Activated CD8-positive, alpha-beta memory T cell treated with anti-CD3 and anti-CD28 coated beads, Interleukin-2, amount 50 U/mL, for 4 hours (primary cell): ENCODE measurements around the gene UVRAG.

Experiments
- DNase-seq: peaks from one replicate; pipeline ENCODE4 v3.0.0-alpha.2; 2020

UVRAG gene

GRCh38 chr11:76155500-76156227, 340.7 kb downstream of the UVRAG start:
- DNase-seq, result no peak

DNA sequence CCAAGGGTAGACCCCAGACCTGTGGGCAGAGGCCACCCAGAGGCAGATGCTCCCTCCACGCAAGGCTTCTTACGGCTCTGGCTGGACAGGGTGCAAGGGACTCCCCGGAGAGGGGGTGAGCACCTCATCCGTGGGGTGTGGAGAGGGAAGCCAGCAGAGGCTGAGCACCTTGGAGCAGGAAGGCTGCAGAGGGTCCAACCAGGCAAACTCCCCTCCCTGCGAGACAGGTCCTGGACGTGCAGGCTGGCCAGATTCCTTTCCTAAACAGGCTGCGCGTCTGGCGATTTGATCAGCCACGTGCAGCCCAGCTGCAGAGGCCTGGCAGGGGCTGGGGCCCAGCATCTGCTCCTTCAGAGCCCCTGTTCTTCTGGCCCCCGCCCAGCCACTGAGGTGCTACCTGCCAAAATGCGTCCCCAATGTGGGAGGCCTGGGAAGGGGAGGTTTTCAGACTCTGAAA, 342.0 kb downstream of the UVRAG start:
- no peak for DNase-seq

DNA sequence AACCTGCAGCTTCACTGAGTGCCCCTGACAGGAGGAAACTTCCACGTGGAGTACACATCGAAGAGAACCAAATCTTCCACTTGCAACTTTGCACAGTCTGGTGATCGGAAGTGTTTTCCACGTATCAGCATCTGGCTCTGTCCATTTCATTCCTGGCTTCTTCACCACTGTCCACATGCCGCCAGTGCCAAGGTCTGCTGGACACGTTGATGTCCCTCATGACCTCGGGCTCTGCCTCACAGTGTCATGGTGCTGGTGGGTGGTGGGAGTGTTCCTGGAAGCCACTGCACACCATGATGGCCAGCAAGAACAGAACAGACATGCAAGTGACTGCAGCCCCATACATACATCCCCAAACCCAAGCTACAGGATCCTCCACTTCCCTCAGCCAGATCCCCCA, 342.9 kb downstream of the UVRAG start:
- DNase-seq, result no peak

DNA sequence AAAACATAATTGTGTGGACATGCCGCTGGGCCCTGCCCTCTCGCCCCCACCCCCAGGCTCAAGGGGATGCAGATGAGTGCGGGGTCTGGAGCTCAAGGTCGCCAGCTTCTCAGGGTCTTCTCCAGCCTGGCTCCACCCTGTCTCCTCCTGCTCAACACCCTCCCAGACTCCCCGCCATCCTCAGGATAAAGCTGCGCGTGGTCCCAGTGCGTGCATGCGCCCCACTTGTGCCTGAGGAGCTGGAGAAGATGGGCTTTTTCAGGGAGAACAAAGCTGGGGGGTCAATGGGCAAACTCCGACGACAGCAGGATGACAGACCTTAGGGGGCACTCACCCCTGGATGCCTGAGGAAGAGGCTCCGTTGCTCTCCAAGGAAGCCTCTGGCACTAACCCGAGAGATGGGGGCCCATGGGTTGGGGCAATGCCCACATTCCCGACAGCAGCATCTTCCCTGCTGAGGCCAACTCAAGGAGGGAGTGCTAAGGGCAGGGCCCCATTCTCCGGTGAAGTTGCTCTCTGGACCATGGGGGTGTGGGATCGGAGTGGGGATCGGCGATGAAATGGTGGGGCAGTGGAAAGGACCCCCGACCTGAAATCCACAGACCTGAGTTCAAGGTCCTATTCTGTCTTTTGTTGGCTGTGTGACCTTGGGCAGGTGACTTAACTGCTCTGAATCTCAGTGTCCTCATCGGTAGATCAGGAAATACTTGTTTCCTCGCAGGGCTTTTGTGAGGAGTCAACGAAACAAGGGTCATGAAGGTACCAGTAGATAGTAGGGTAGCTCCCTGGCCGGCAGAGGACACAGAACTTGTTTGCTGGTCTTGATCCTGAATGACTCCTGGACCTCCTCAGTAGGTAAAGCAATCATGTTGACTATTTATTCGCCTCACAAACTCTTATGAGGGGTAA, 343.6 kb downstream of the UVRAG start:
- no peak for DNase-seq

DNA sequence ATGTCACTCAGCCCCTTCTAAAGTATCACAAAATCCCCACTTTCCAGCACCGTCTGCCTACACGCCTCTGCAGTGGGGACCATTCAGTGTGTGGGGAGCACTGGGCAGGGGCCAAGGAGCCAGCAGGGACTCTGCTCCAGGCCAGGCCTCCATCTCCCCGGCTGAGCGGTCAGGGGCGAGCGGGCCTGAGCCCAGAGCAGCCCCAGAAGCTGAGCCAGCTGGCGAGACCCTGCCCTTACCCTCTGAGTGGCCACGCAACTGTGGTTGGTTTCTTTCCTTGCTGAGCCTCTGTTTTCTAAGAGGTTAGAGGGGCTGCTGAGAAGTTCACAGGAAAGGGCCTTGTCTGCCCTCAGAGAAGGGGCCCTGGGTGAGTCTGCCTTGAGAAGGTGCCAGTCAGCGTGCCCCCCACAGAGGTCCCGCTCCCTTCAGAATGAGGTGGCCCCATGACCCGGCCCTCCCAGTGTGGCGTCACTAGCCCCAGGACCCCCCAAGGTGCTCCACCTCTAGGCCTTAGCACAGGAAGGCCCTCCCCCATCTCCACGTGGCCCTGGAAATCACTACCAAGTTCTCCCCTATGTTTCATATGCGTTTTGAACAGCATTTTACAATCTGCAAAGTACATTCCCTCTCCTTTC, 344.4 kb downstream of the UVRAG start:
- no peak for DNase-seq

- DNase-seq, result no peak
Observed at GRCh38 chr11:76159983-76160661, 345.1 kb downstream of the UVRAG start.

GRCh38 chr11:76160856-76161255, 345.8 kb downstream of the UVRAG start:
- DNase-seq, result no peak

- no peak for DNase-seq
Observed at GRCh38 chr11:76161261-76161961, 346.4 kb downstream of the UVRAG start.

GRCh38 chr11:76162336-76163288, 347.6 kb downstream of the UVRAG start:
- DNase-seq, result no peak

- no peak for DNase-seq
Observed at GRCh38 chr11:76163289-76163880, 348.4 kb downstream of the UVRAG start.

DNA sequence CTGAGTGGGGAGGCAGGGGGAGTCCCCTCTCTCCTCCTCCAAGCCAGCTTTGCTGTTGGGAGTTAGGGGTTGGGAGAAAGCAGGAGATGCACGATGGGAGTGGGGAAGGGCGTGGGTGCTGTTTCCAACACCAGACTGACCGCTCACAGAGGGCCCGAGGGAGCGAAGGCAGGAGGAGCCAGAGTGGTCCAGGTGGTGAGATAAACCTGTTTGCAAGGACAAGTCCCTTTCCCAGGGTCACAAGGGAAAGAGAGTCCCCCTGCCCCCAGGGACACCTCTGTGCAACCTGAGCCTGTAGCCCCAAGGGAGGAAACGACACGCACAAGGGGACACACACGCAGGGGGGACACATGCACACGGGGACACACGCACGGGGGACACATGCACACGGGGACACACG, 349.1 kb downstream of the UVRAG start:
- DNase-seq, result no peak

DNA sequence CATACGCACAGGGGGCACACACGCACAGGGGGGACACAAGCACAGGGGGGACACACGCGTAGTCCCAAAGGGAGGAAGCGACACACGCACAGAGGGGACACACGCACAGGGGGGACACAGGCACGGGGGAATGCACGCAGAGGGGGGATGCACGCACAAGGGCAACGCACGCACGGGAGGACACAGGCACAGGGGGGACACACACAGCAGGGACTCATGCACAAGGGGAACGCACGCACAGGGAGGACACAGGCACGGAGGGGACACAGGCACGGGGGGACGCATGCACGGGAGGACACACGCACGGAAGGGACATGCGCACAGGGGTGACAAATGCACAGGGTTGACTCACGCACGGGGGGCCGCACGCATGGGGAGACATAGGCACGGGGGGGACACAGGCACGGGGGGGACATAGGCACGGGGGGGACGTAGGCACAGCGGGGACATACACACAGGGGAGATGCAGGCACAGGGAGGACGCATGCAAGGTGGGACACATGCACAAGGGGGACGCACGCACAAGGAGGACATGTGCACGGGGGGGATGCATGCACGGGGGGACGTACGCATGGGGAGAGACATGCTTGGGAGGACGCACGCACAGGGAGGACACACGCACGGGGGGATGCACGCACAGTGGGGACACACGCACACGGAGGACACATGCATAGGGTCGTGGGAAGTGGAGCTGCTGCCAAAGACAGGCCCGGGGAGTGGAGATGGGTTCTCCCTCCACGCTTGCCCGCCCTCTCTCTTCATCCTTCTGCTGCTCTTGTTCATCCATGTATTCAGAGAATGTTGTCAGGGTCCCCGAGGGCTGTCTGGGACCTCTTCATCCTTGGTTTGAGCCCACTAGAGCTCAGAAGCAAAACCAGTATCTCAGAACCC, 350.1 kb downstream of the UVRAG start:
- DNase-seq, result no peak

- no peak for DNase-seq
Observed at GRCh38 chr11:76166314-76166713, 351.3 kb downstream of the UVRAG start.

- no peak for DNase-seq
Observed at GRCh38 chr11:76167590-76167989, 352.6 kb downstream of the UVRAG start.

GRCh38 chr11:76169473-76169896, 354.5 kb downstream of the UVRAG start:
- DNase-seq, result no peak

- no peak for DNase-seq
Observed at GRCh38 chr11:76170468-76170867, 355.5 kb downstream of the UVRAG start.

DNA sequence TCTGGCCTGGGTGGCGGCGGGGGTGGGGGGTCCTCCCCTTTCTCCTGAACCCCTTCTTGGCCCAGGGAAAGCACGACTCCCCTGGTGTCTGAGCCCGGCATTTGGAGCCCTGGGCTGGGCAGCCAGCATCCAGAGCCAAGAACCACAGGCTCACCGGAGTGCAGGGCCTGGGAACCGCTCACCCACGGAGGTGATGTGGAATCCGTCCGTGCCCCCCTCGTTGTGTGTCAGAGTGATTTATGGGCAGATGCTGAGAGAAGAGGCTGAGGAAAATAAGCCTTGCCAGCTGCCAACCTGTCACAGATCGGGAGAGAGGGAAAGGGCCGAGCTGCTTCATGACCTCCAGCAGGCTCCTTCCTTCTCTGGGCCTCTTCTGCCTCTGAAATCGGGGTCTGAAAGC, 357.6 kb downstream of the UVRAG start:
- DNase-seq, result no peak

DNA sequence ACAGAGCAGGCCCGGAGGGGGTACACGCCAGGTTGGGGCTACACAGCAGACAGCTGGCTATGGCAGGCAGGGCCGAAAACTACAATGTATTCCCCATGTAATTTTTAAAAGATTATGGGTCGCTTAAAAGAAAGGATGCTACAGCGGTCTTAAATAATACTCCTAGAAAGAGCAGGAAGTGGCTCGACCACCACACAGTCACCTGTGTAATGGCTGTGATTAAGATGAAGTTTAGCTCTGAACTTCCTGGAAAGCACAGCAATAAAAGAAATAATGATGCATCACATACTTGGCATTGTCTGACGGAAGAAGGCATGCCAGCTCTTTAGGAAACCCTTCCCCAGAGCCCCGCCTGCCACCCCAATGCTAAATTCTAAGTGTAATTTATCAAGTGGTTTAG, 358.7 kb downstream of the UVRAG start:
- DNase-seq, result no peak

- DNase-seq, result no peak
Observed at GRCh38 chr11:76174330-76174729, 359.3 kb downstream of the UVRAG start.

- DNase-seq, result no peak
Observed at GRCh38 chr11:76175783-76176182, 360.8 kb downstream of the UVRAG start.
